Ishikawa (cell line): ENCODE results near the gene LRP8.

Experiments
- CEBPB ChIP-seq: IDR thresholded peaks from 2 replicates; pipeline ENCODE4 v1.6.1; 2012
- EGR1 ChIP-seq: IDR thresholded peaks from 2 replicates; pipeline ENCODE4 v1.6.1; 2012
- EP300 ChIP-seq: IDR thresholded peaks from 2 replicates; pipeline ENCODE4 v1.6.1; 2012; ENCODE audit warnings: borderline replicate concordance
- FOXM1 ChIP-seq: IDR thresholded peaks from 2 replicates; pipeline ENCODE4 v1.6.1; 2012; ENCODE audit warnings: low read depth, borderline replicate concordance
- MAX ChIP-seq: IDR thresholded peaks from 2 replicates; pipeline ENCODE4 v1.6.1; 2012
- NFIC ChIP-seq: IDR thresholded peaks from 2 replicates; pipeline ENCODE4 v1.6.1; 2012
- RAD21 ChIP-seq: IDR thresholded peaks from 2 replicates; pipeline ENCODE4 v1.6.1; 2012; ENCODE audit warnings: low read depth
- REST ChIP-seq: IDR thresholded peaks from 2 replicates; pipeline ENCODE4 v1.6.1; 2012; ENCODE audit warnings: low read depth, mild to moderate bottlenecking
- TAF1 ChIP-seq: IDR thresholded peaks from 2 replicates; pipeline ENCODE4 v1.6.1; 2012; ENCODE audit warnings: low read depth, mild to moderate bottlenecking
- YY1 ChIP-seq: IDR thresholded peaks from 2 replicates; pipeline ENCODE4 v1.6.1; 2012; ENCODE audit warnings: low read depth
- ZBTB7A ChIP-seq: IDR thresholded peaks from 2 replicates; pipeline ENCODE4 v1.6.1; 2012; ENCODE audit warnings: low read depth

DNA sequence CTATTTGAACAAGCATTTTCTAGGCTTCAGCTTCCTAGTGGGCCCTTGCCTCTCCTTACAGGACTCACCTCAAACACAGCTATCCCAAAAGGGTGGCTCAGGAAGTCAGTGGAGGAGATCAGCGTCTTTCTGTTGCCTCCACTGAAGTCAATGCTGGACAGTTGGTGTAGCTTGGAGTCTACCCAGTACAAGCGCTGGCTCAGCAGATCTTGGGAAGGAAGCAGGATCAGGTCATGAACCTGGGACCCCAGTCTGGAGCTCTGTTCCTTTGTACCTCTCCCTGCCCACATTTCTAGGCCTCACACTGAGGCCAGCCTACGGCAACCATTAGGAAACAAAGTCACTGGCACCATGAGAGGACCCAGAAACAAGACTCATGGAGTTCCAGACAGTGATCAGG is 65.9 kb downstream of the LRP8 start:
- TF ChIP-seq CEBPB (no peak), FOXM1 (no peak), EP300 (no peak), NFIC (no peak), REST (no peak), EGR1 (no peak), RAD21 (no peak), MAX (no peak), TAF1 (no peak), ZBTB7A (no peak), YY1 (no peak)
